Neutrophil (primary cell): ENCODE results near the gene ANKDD1A.

Source experiments
- H3K27ac ChIP-seq: fragments of 200-600 bp; sonication (generic); 2 replicates; pipeline ENCODE4 v1.5.1; 2016; ENCODE audit warnings: mild to moderate bottlenecking, moderate library complexity
- H3K27me3 ChIP-seq: fragments of 200-600 bp; sonication (generic); 2 replicates; pipeline ENCODE4 v1.6.0; 2016; ENCODE audit warnings: mild to moderate bottlenecking
- H3K36me3 ChIP-seq: fragments of 200-600 bp; sonication (generic); 2 replicates; pipeline ENCODE4 v1.5.1; 2017
- H3K4me1 ChIP-seq, 2 experiments: fragments of 200-600 bp in 1 of 2; sonication (generic) in 1 of 2; 1 replicate in 1 of 2; 2 replicates in 1 of 2; pipeline versions ENCODE4 v1.5.1 to v1.6.1; 2013 to 2016; ENCODE audit warnings: low read depth in 1 of 2, low read length in 1 of 2, mild to moderate bottlenecking in 1 of 2, moderate library complexity in 1 of 2; ENCODE audit not compliant: control insufficient read depth in 1 of 2, insufficient read depth in 1 of 2
- H3K4me3 ChIP-seq, 2 experiments: fragments of 200-600 bp in 1 of 2; sonication (generic) in 1 of 2; 1 replicate in 1 of 2; 2 replicates in 1 of 2; pipeline ENCODE4 v1.5.1; 2013 to 2016; ENCODE audit warnings: low read depth in 1 of 2, low read length in 1 of 2, mild to moderate bottlenecking in 1 of 2, moderate library complexity in 1 of 2
- H3K9me3 ChIP-seq: fragments of 200-600 bp; sonication (generic); 2 replicates; pipeline ENCODE4 v1.5.1; 2016
- CTCF ChIP-seq: fragments of 200-600 bp; sonication (generic); IDR thresholded peaks from 2 replicates; pipeline ENCODE4 v1.5.1; 2016; ENCODE audit warnings: antibody characterized with exemption

ANKDD1A gene

GRCh38 chr15:64878705-64879104 lies 33.0 kb upstream of the ANKDD1A start:
- no peak for TF ChIP-seq CTCF
- H3K4me3 ChIP-seq: no peak overlapping the region
- H3K4me1 ChIP-seq: peaks cover 54 to 60% of the 10 kb centered on the region in 2 experiments
- H3K27ac ChIP-seq: peak overlapping the region; percentile 34
- H3K9me3 ChIP-seq: no peaks in the 10 kb centered on the region
- H3K36me3 ChIP-seq: no peaks in the 10 kb centered on the region
- H3K27me3 ChIP-seq: no peaks in the 10 kb centered on the region

GRCh38 chr15:64883100-64883581 lies 28.6 kb upstream of the ANKDD1A start:
- no peak for TF ChIP-seq CTCF
- Histone ChIP-seq H3K36me3 (no peaks in the 10 kb centered on the region), H3K27ac (peak overlapping the region; percentile 97), H3K27me3 (no peaks in the 10 kb centered on the region), H3K4me1 (peaks cover 40 to 44% of the 10 kb centered on the region in 2 experiments), H3K9me3 (no peaks in the 10 kb centered on the region), H3K4me3 (peak overlapping the region; percentile 12 to 30)

GRCh38 chr15:64883997-64884511 lies 27.6 kb upstream of the ANKDD1A start:
- no peak for TF ChIP-seq CTCF
- Histone ChIP-seq H3K4me3 (peak overlapping the region; percentile 12 to 30), H3K4me1 (peaks cover 39 to 40% of the 10 kb centered on the region in 2 experiments), H3K36me3 (no peaks in the 10 kb centered on the region), H3K27me3 (no peaks in the 10 kb centered on the region), H3K9me3 (no peaks in the 10 kb centered on the region), H3K27ac (peak overlapping the region; percentile 97)

- Histone ChIP-seq H3K9me3 (no peaks in the 10 kb centered on the region), H3K27ac (peak overlapping the region; percentile 97)
Observed at GRCh38 chr15:64884679-64885078, 27.0 kb upstream of the ANKDD1A start.

GRCh38 chr15:64888336-64888735 lies 23.4 kb upstream of the ANKDD1A start:
- Histone ChIP-seq H3K36me3 (no peaks in the 10 kb centered on the region), H3K4me1 (peaks cover 43% of the 10 kb centered on the region in 2 experiments), H3K4me3 (no peak overlapping the region)

More at GRCh38 chr15:64884679-64885078, 27.0 kb upstream of the ANKDD1A start:
- H3K36me3 ChIP-seq: no peaks in the 10 kb centered on the region
- TF ChIP-seq CTCF: no peak
- H3K4me3 ChIP-seq: no peak overlapping the region
- H3K4me1 ChIP-seq: peaks cover 39 to 40% of the 10 kb centered on the region in 2 experiments
- no peaks in the 10 kb centered on the region for H3K27me3 ChIP-seq

More at GRCh38 chr15:64888336-64888735, 23.4 kb upstream of the ANKDD1A start:
- TF ChIP-seq CTCF: no peak
- Histone ChIP-seq H3K27ac (no peak overlapping the region), H3K27me3 (no peaks in the 10 kb centered on the region), H3K9me3 (no peaks in the 10 kb centered on the region)
